ENCODE measurements around the gene SLC25A21. TPM values are rescaled to one million over a fixed set of nuclear protein-coding genes. Genes with fewer than 3 reads are reported as not detected.

Gene SLC25A21
- total and polyA plus RNA-seq, 2 of the 13 experiments (the other 11 are each of a cell fraction or from before 2014, with no cell fraction given), result 1.9 to 2.9 TPM

- TF ChIP-seq, protein P1, sequence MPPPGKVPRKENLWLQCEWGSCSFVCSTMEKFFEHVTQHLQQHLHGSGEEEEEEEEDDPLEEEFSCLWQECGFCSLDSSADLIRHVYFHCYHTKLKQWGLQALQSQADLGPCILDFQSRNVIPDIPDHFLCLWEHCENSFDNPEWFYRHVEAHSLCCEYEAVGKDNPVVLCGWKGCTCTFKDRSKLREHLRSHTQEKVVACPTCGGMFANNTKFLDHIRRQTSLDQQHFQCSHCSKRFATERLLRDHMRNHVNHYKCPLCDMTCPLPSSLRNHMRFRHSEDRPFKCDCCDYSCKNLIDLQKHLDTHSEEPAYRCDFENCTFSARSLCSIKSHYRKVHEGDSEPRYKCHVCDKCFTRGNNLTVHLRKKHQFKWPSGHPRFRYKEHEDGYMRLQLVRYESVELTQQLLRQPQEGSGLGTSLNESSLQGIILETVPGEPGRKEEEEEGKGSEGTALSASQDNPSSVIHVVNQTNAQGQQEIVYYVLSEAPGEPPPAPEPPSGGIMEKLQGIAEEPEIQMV (CRISPR knock-in tag; IDR thresholded peaks at IDR 0.05; ENCODE audit: low read depth), result no peak
- TF ChIP-seq CSRNP2 (CRISPR knock-in tag; conservative IDR thresholded peaks at IDR 0.05; ENCODE audit: low read depth) (no peak), ZNF350 (CRISPR knock-in tag; IDR thresholded peaks at IDR 0.05; ENCODE audit: borderline replicate concordance, low read depth) (peak; percentile 65; the same call in 1 of the 2 replicates), ZNF24 (IDR thresholded peaks at IDR 0.05) (no peak), ETV5 (CRISPR knock-in tag; IDR thresholded peaks at IDR 0.05; ENCODE audit: borderline replicate concordance) (0 out of 2 replicates have a peak, but pooled peaks have one; percentile 36), TMF1 (CRISPR knock-in tag; IDR thresholded peaks at IDR 0.05; ENCODE audit: low read depth) (0 out of 2 replicates have a peak, but pooled peaks have one; percentile 80), ZNF432 (CRISPR knock-in tag; IDR thresholded peaks at IDR 0.05; ENCODE audit: borderline replicate concordance) (no peak), HDAC2 (CRISPR knock-in tag; IDR thresholded peaks at IDR 0.05) (no peak), SMAD3 (CRISPR knock-in tag; IDR thresholded peaks at IDR 0.05) (peak; percentile 65; the same call in 1 of the 2 replicates), ZNF205 (CRISPR knock-in tag; IDR thresholded peaks at IDR 0.05) (peak; percentile 62; the same call in 1 of the 2 replicates), IRX3 (CRISPR knock-in tag; IDR thresholded peaks at IDR 0.05; ENCODE audit: borderline replicate concordance, low read depth) (no peak), TAF15 (IDR thresholded peaks at IDR 0.05; ENCODE audit: low read depth, low read length, poor library complexity, severe bottlenecking) (no peak), ZNF709 (CRISPR knock-in tag; IDR thresholded peaks at IDR 0.05) (no peak; the same call in 1 of the 2 replicates), ARHGAP35 (CRISPR knock-in tag; IDR thresholded peaks at IDR 0.05; ENCODE audit: borderline replicate concordance) (peak; percentile 39; the same call in 1 of the 2 replicates), ZNF282 (IDR thresholded peaks at IDR 0.05; ENCODE audit: partially characterized antibody) (no peak), ZNF724P (CRISPR knock-in tag; IDR thresholded peaks at IDR 0.05; ENCODE audit: borderline replicate concordance) (peak; percentile 88; the same call in 1 of the 2 replicates), CSRNP1 (CRISPR knock-in tag; IDR thresholded peaks at IDR 0.05) (peak; percentile 45; the same call in 1 of the 2 replicates), NBN (conservative IDR thresholded peaks at IDR 0.05) (no peak), ZNF644 (CRISPR knock-in tag; IDR thresholded peaks at IDR 0.05; ENCODE audit: low read depth) (no peak)
- TF ChIP-seq, protein P2, sequence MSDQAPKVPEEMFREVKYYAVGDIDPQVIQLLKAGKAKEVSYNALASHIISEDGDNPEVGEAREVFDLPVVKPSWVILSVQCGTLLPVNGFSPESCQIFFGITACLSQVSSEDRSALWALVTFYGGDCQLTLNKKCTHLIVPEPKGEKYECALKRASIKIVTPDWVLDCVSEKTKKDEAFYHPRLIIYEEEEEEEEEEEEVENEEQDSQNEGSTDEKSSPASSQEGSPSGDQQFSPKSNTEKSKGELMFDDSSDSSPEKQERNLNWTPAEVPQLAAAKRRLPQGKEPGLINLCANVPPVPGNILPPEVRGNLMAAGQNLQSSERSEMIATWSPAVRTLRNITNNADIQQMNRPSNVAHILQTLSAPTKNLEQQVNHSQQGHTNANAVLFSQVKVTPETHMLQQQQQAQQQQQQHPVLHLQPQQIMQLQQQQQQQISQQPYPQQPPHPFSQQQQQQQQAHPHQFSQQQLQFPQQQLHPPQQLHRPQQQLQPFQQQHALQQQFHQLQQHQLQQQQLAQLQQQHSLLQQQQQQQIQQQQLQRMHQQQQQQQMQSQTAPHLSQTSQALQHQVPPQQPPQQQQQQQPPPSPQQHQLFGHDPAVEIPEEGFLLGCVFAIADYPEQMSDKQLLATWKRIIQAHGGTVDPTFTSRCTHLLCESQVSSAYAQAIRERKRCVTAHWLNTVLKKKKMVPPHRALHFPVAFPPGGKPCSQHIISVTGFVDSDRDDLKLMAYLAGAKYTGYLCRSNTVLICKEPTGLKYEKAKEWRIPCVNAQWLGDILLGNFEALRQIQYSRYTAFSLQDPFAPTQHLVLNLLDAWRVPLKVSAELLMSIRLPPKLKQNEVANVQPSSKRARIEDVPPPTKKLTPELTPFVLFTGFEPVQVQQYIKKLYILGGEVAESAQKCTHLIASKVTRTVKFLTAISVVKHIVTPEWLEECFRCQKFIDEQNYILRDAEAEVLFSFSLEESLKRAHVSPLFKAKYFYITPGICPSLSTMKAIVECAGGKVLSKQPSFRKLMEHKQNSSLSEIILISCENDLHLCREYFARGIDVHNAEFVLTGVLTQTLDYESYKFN (CRISPR knock-in tag; conservative IDR thresholded peaks at IDR 0.05), result no peak
Measured at GRCh38 chr14:36647824-36648753, 524.3 kb downstream of the SLC25A21 start (continued).
